K562 (cell line): ENCODE data around the gene NRSN2. TPM values are rescaled to one million over a fixed set of nuclear protein-coding genes. Genes with fewer than 3 reads are reported as not detected.

Experiments
- ATAC-seq: fragments of 200-7000 bp; cut with Tn5 transposase; 3 replicates; pipeline ENCODE4 v1.9.1; 2020; ENCODE audit warnings: moderate library complexity
- BruUV-seq: library from RNA; stranded (reverse); fragments of 400-500 nt; replicated peaks from 2 replicates; lab custom pipeline; 2021; lab: Mats Ljungman, UMichigan
- CTCF ChIA-PET: fragments of 300-600 bp; formaldehyde crosslinking; extraction: SDS; loops from one replicate; lab custom pipeline; 2021; ENCODE audit warnings: low intra/inter-chr PET ratio; lab: Yijun Ruan, JAX
- POLR2A ChIA-PET: fragments of 300-600, 350-650 bp; sonication (Branson Sonifier 250); formaldehyde crosslinking; extraction: SDS; loops from one replicate; lab custom pipeline; 2021; ENCODE audit warnings: antibody characterized with exemption, inconsistent platforms; lab: Yijun Ruan, JAX
- DNase-seq, 4 experiments: peaks; one replicate each; pipeline versions ENCODE4 v3.0.0 to v3.0.0-alpha.2; 2011 to 2018; ENCODE audit warnings: low spot score in 3 of 4, mixed read lengths in 3 of 4; ENCODE audit errors: extremely low read depth in 1 of 4
- FAIRE-seq: peaks from 2 replicates; lab custom pipeline; 2011; peaks lifted over from hg19 to GRCh38; lab: Jason Lieb, UNC
- H2AFZ ChIP-seq: 2 replicates; pipeline ENCODE4 v1.6.0; 2011; ENCODE audit warnings: low read depth, low read length, control low read depth, inconsistent platforms
- H3K27ac ChIP-seq: fragments of 200-600 bp; 3 replicates; pipeline ENCODE4 v1.8.0; 2011; ENCODE audit warnings: low read depth, mild to moderate bottlenecking, control low read depth, inconsistent platforms, low read length, moderate library complexity, mixed read lengths; ENCODE audit errors: extremely low read depth
- H3K27me3 ChIP-seq, 2 experiments: fragments of 300-600 bp in 1 of 2; 2 replicates in 1 of 2; 3 replicates in 1 of 2; pipeline versions ENCODE4 v1.6.0 to v1.8.0; 2011; ENCODE audit warnings: inconsistent platforms in 2 of 2, low read length in 2 of 2, mild to moderate bottlenecking in 1 of 2, mixed read lengths in 1 of 2, moderate library complexity in 1 of 2; ENCODE audit not compliant: control insufficient read depth in 2 of 2, insufficient read depth in 2 of 2
- H3K36me3 ChIP-seq: fragments of 300-600 bp; 3 replicates; pipeline ENCODE4 v1.8.0; 2011; ENCODE audit warnings: mild to moderate bottlenecking, low read length, inconsistent platforms; ENCODE audit not compliant: control insufficient read depth, insufficient read depth
- H3K4me1 ChIP-seq, 2 experiments: fragments of 200-600 bp in 1 of 2; replicated peaks in 1 of 2; 2 replicates in 1 of 2; 3 replicates in 1 of 2; pipeline versions ENCODE4 v1.5.1 to v1.8.0; 2011; ENCODE audit warnings: inconsistent platforms in 2 of 2, low read length in 2 of 2, mild to moderate bottlenecking in 1 of 2, mixed read lengths in 1 of 2, moderate library complexity in 1 of 2; ENCODE audit not compliant: control insufficient read depth in 2 of 2, insufficient read depth in 2 of 2
- H3K4me2 ChIP-seq: 2 replicates; pipeline ENCODE4 v1.6.1; 2011; ENCODE audit warnings: low read length, control low read depth, inconsistent platforms, mixed read lengths; ENCODE audit not compliant: insufficient read depth
- H3K4me3 ChIP-seq: fragments of 200-600 bp; sonication (generic), shearing (Covaris generic); 2 replicates; pipeline ENCODE4 v1.5.1; 2016; ENCODE audit warnings: control low read depth, inconsistent platforms
- H3K79me2 ChIP-seq: fragments of 200-600 bp; 3 replicates; pipeline ENCODE4 v1.8.0; 2011; ENCODE audit warnings: low read length, inconsistent platforms; ENCODE audit not compliant: control insufficient read depth, insufficient read depth
- H3K9ac ChIP-seq, 2 experiments: 2 replicates each; pipeline versions ENCODE4 v1.6.0 to v1.6.1; 2011; ENCODE audit warnings: low read depth in 2 of 2, low read length in 2 of 2, control low read depth in 1 of 2, inconsistent platforms in 1 of 2, mild to moderate bottlenecking in 1 of 2, mixed read lengths in 1 of 2; ENCODE audit not compliant: insufficient read depth in 1 of 2
- H3K9me1 ChIP-seq: one replicate; pipeline ENCODE4 v1.6.0; 2011; ENCODE audit warnings: inconsistent platforms, mild to moderate bottlenecking, low read length, moderate library complexity; ENCODE audit not compliant: control insufficient read depth, insufficient read depth
- H3K9me3 ChIP-seq: replicated peaks from 2 replicates; pipeline ENCODE4 v1.5.1; 2011; ENCODE audit warnings: low read depth, low read length, inconsistent platforms; ENCODE audit not compliant: control insufficient read depth, insufficient read depth
- H4K20me1 ChIP-seq: replicated peaks from 2 replicates; pipeline ENCODE4 v1.6.1; 2011; ENCODE audit warnings: low read length, inconsistent platforms, mixed read lengths; ENCODE audit not compliant: control insufficient read depth, insufficient read depth
- ADNP ChIP-seq: fragments of 200-800 bp; sonication (Bioruptor generic); IDR thresholded peaks from 2 replicates; pipeline ENCODE4 v1.6.1; 2016; ENCODE audit warnings: missing genetic modification characterization, missing compliant biosample characterization
- CLOCK ChIP-seq: fragments of 250-450 bp; sonication (Bioruptor Pico); IDR thresholded peaks from 2 replicates; pipeline ENCODE4 v1.4.0; 2020; ENCODE audit warnings: mild to moderate bottlenecking, moderate library complexity, borderline replicate concordance
- FOXK1 ChIP-seq: sonication (generic); formaldehyde crosslinking; IDR thresholded peaks from 2 replicates; pipeline ENCODE4 v1.8.0; 2022; ENCODE audit warnings: missing genetic modification reagents, mild to moderate bottlenecking, borderline replicate concordance
- GATA2 ChIP-seq: sonication (generic); formaldehyde crosslinking; IDR thresholded peaks from 2 replicates; pipeline ENCODE4 v1.4.0; 2020; ENCODE audit warnings: mild to moderate bottlenecking, missing genetic modification reagents
- HNRNPLL ChIP-seq: fragments of 200-400 bp; formaldehyde crosslinking; IDR thresholded peaks from 2 replicates; pipeline ENCODE4 v1.6.1; 2017; ENCODE audit warnings: low read length, low read depth, mild to moderate bottlenecking; ENCODE audit not compliant: poor library complexity, severe bottlenecking
- HNRNPUL1 ChIP-seq: fragments of 200-400 bp; formaldehyde crosslinking; IDR thresholded peaks from 2 replicates; pipeline ENCODE4 v1.6.1; 2017; ENCODE audit warnings: low read length
- L3MBTL2 ChIP-seq: fragments of 450-650 bp; IDR thresholded peaks from 2 replicates; pipeline ENCODE4 v1.6.1; 2016; ENCODE audit warnings: mild to moderate bottlenecking, moderate library complexity
- MAFF ChIP-seq: IDR thresholded peaks from 2 replicates; pipeline ENCODE4 v1.6.1; 2012; ENCODE audit warnings: low read length, improper control_type of control experiment
- POLR2G ChIP-seq: fragments of 200-400 bp; formaldehyde crosslinking; IDR thresholded peaks from 2 replicates; pipeline ENCODE4 v1.6.1; 2017; ENCODE audit warnings: low read depth, mild to moderate bottlenecking, antibody characterized with exemption, low read length, moderate library complexity
- TAF7 ChIP-seq: fragments of 450-650 bp; IDR thresholded peaks from 2 replicates; pipeline ENCODE4 v1.6.1; 2016; ENCODE audit warnings: missing genetic modification characterization, missing compliant biosample characterization
- TGIF2 ChIP-seq: sonication (generic); formaldehyde crosslinking; IDR thresholded peaks from 2 replicates; pipeline ENCODE4 v1.8.1; 2022; ENCODE audit warnings: mild to moderate bottlenecking, missing genetic modification reagents, moderate library complexity
- TRIM28 ChIP-seq: fragments of 450-650 bp; IDR thresholded peaks from 2 replicates; pipeline ENCODE4 v1.6.1; 2017
- ZNF165 ChIP-seq: fragments of 250-450 bp; sonication (Bioruptor Pico); IDR thresholded peaks from 2 replicates; pipeline ENCODE4 v1.4.0; 2020; ENCODE audit warnings: borderline replicate concordance
- ZNF217 ChIP-seq: sonication (generic); formaldehyde crosslinking; IDR thresholded peaks from 2 replicates; pipeline ENCODE4 v1.8.0; 2022; ENCODE audit warnings: mild to moderate bottlenecking, missing genetic modification reagents
- ZNF586 ChIP-seq: fragments of 450-650 bp; formaldehyde crosslinking; conservative IDR thresholded peaks from 2 replicates; pipeline ENCODE4 v1.4.0; 2020; ENCODE audit warnings: mild to moderate bottlenecking, moderate library complexity
- ZNF79 ChIP-seq: fragments of 250-450 bp; sonication (Bioruptor Pico); IDR thresholded peaks from 2 replicates; pipeline ENCODE4 v1.4.0; 2020; ENCODE audit warnings: low read depth, mild to moderate bottlenecking, moderate library complexity
- WGBS: fragments of 100-300 bp; shearing (Covaris generic); methylation state at CpG from one replicate; pipeline ENCODE4 v1.1.6; 2016; ENCODE audit warnings: low coverage, mixed read lengths; ENCODE audit not compliant: insufficient coverage; ENCODE audit errors: missing lambda C conversion rate; 5-methylcytosine and 5-hydroxymethylcytosine counted together
- in situ Hi-C: fragments of 300-500 bp; cut with MboI; formaldehyde crosslinking; loops from 4 replicates; pipeline ENCODE4 v1.15.0; 2018; ENCODE audit warnings: inconsistent platforms, mixed read lengths
- intact Hi-C: fragments of 100-400 bp; cut with micrococcal nuclease; formaldehyde crosslinking; loops from 2 replicates; pipeline ENCODE4 v1.14.2; 2022
- polyA plus RNA-seq, 8 experiments: library from polyadenylated mRNA; depleted of rRNA in 4 of 8; stranded (reverse) in 5 of 8; unstranded in 3 of 8; fragments of >200 nt; fragmentation: Nextera tagmentation in 2 of 8; fragmentation: Illumina TruSeq in 1 of 8; extraction: Ambion mirVana in 2 of 8; extraction: Trizol in 1 of 8; gene quantifications; 2 replicates each; pipeline versions ENCODE4 v1.2.1 to v1.2.3, GENCODE V29; 2011 to 2014; ENCODE audit warnings: inconsistent platforms in 1 of 8, missing spikeins in 1 of 8
- total RNA-seq, 7 experiments: library from RNA; depleted of rRNA in 6 of 7; stranded (reverse); fragments of >200 nt in 6 of 7; fragmentation: Illumina TruSeq in 2 of 7; extraction: Trizol in 2 of 7; gene quantifications; 2 replicates each; pipeline versions ENCODE4 v1.2.1 to v1.2.3, GENCODE V29; 2011 to 2021; ENCODE audit warnings: low replicate concordance in 1 of 7
- TF ChIP-seq, protein P1 (sequence below): sonication (generic); formaldehyde crosslinking; IDR thresholded peaks from 2 replicates; pipeline ENCODE4 v1.8.0; 2022; ENCODE audit warnings: mild to moderate bottlenecking, missing genetic modification reagents, borderline replicate concordance
- TF ChIP-seq, protein P2 (sequence below): fragments of 450-650 bp; formaldehyde crosslinking; IDR thresholded peaks from 2 replicates; pipeline ENCODE4 v1.4.0; 2020; ENCODE audit warnings: mild to moderate bottlenecking, moderate library complexity

The NRSN2 gene
- total and polyA plus RNA-seq, 9 of the 15 experiments (the other 6 are each of a cell fraction or from before 2014, with no cell fraction given) = 7.5 to 29.7 (median 11.1) TPM

DNA sequence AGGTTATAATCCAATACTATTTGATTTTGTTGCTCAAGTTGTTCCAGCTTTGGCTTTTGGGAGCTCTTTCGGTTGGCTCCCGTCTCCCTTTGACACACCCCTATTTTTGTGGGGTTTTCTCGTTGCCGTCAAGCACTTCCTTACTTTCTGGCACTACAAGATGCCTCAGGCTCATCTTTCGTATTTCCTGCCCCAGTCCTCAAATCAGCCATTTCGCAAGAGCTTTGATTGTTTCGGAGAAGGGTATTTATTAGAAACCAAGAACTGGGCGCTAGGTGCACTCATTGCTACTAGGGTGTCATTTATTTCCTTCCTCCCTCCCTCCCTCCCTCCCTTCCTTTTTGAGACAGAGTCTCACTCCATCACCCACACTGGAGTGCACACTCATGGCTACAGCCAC lies 34.8 kb upstream of the NRSN2 start:
- CTCF ChIA-PET = no interaction called here
- Histone ChIP-seq H3K27ac (no peak overlapping the region), H3K36me3 (no peaks in the 10 kb centered on the region), H4K20me1 (no peaks in the 10 kb centered on the region), H3K4me3 (no peak overlapping the region), H3K4me2 (no peak overlapping the region), H3K9me3 (no peaks in the 10 kb centered on the region), H2AFZ (no peak overlapping the region), H3K9ac (no peak overlapping the region), H3K9me1 (no peaks in the 10 kb centered on the region), H3K79me2 (no peaks in the 10 kb centered on the region), H3K4me1 (peaks cover 0 to 4% of the 10 kb centered on the region in 2 experiments; a peak in 2 of 5 replicates), H3K27me3 (no peaks in the 10 kb centered on the region)
- intact Hi-C loops (no loop called here), in situ Hi-C loops (no loop called here)
- no TSS peak for BruUV-seq
- POLR2A ChIA-PET = interaction anchor here (1.1 to 2.4 kb wide), 2 partner anchors 10 to 13 kb away, joined by 5 to 9 read pairs; no protein-coding TSS in a partner anchor
- FAIRE-seq = no peak
- no peak for ATAC-seq
- DNase-seq = no peak
- WGBS = 95% methylated on average over 6 of the region's 8 CpGs
- TF ChIP-seq TRIM28 (no peak), HNRNPLL (no peak), ZNF586 (CRISPR knock-in tag) (no peak), GATA2 (CRISPR knock-in tag) (no peak), MAFF (no peak), POLR2G (no peak), ZNF165 (no peak), TGIF2 (CRISPR knock-in tag) (no peak), FOXK1 (no peak), L3MBTL2 (no peak), HNRNPUL1 (no peak), TAF7 (tag) (no peak), ZNF217 (CRISPR knock-in tag) (no peak), ADNP (no peak), ZNF79 (CRISPR knock-in tag) (no peak), CLOCK (CRISPR knock-in tag) (no peak)
- TF ChIP-seq, protein P1, sequence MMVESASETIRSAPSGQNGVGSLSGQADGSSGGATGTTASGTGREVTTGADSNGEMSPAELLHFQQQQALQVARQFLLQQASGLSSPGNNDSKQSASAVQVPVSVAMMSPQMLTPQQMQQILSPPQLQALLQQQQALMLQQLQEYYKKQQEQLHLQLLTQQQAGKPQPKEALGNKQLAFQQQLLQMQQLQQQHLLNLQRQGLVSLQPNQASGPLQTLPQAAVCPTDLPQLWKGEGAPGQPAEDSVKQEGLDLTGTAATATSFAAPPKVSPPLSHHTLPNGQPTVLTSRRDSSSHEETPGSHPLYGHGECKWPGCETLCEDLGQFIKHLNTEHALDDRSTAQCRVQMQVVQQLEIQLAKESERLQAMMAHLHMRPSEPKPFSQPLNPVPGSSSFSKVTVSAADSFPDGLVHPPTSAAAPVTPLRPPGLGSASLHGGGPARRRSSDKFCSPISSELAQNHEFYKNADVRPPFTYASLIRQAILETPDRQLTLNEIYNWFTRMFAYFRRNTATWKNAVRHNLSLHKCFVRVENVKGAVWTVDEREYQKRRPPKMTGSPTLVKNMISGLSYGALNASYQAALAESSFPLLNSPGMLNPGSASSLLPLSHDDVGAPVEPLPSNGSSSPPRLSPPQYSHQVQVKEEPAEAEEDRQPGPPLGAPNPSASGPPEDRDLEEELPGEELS (CRISPR knock-in tag) = no peak
- TF ChIP-seq, protein P2, sequence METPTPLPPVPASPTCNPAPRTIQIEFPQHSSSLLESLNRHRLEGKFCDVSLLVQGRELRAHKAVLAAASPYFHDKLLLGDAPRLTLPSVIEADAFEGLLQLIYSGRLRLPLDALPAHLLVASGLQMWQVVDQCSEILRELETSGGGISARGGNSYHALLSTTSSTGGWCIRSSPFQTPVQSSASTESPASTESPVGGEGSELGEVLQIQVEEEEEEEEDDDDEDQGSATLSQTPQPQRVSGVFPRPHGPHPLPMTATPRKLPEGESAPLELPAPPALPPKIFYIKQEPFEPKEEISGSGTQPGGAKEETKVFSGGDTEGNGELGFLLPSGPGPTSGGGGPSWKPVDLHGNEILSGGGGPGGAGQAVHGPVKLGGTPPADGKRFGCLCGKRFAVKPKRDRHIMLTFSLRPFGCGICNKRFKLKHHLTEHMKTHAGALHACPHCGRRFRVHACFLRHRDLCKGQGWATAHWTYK = no peak
